AG09319 (cell line): ENCODE results near the gene PARVA.

Source experiments
- DNase-seq: peaks from one replicate; pipeline ENCODE4 v3.0.0-alpha.2; 2010; ENCODE audit warnings: low read depth; ENCODE audit errors: extremely low read depth
- TF ChIP-seq, protein P1 (sequence below): IDR thresholded peaks from 2 replicates; pipeline ENCODE4 v1.5.1; 2011; ENCODE audit warnings: low read depth, mild to moderate bottlenecking, inconsistent platforms, low read length, moderate library complexity

The PARVA gene

DNA sequence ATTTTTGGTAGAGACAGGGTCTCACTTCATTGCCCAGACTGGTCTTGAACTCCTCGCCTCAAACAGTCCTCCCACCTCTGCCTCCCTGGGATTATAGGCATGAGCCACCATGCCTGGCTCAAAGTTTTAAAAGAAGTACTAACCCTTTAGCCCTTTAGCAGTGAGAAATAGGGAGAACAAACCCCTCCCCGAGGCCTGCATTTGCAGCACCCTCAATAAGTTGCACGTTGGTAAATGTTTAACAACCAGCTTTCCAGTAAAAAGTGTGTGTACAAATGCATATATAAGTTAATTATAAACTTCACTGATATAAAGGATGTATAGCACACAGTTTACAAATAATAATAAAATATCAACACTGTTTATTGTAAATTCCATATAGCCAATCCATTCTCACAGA, 51.8 kb downstream of the PARVA start:
- no peak for DNase-seq
- TF ChIP-seq, protein P1, sequence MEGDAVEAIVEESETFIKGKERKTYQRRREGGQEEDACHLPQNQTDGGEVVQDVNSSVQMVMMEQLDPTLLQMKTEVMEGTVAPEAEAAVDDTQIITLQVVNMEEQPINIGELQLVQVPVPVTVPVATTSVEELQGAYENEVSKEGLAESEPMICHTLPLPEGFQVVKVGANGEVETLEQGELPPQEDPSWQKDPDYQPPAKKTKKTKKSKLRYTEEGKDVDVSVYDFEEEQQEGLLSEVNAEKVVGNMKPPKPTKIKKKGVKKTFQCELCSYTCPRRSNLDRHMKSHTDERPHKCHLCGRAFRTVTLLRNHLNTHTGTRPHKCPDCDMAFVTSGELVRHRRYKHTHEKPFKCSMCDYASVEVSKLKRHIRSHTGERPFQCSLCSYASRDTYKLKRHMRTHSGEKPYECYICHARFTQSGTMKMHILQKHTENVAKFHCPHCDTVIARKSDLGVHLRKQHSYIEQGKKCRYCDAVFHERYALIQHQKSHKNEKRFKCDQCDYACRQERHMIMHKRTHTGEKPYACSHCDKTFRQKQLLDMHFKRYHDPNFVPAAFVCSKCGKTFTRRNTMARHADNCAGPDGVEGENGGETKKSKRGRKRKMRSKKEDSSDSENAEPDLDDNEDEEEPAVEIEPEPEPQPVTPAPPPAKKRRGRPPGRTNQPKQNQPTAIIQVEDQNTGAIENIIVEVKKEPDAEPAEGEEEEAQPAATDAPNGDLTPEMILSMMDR: no peak

DNA sequence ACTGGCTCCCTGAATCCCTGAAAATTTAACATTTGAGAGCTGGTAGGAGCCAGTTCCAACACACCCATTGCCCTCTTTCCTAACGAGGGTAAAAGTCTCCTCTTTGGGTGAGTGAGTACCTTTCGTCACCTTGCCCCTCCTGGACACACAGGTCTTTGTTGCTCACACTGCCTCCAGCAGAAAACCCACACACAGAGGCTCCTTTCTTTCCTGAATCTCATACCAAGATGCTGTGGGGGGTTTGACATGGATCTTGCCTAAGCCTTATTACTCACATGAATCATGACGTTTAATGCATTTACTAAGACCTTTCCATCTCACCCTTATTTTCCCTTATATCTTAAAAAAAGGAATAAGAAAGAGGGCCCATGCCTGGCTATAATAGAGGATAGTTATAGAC, 53.0 kb downstream of the PARVA start:
- TF ChIP-seq, protein P1: no peak
- DNase-seq: no peak

DNA sequence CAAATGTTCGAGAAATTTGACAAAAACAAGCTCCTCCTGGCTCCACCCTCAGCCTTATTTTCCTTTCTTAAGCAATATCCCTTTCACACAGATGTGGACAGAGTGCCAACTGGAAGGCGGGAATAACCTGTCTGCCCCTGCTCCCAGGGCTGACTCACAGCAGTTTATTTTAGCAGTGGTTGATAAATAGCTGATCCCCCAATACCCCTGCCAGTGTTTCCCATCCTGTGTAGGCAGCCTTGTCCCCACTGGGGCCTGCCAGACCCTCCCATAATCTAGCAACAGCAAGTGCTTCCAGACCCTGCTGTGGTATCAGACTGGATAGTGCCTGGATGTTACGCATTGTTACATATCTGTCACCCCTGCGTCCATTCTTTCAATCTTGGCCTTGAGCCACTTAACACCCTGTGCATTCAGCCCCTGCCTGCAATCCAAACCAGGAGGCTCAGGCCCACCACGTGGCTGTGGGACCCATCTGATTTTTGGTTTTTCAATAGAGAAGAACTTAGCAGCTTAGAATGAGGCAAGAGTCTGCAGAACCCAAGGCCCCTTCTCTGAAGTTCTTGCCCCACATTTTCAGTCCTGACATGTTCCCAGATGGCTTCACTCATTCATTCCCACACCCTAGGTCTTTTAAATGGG, 53.7 kb downstream of the PARVA start:
- DNase-seq: peak; percentile 79
- TF ChIP-seq, protein P1: no peak

DNA sequence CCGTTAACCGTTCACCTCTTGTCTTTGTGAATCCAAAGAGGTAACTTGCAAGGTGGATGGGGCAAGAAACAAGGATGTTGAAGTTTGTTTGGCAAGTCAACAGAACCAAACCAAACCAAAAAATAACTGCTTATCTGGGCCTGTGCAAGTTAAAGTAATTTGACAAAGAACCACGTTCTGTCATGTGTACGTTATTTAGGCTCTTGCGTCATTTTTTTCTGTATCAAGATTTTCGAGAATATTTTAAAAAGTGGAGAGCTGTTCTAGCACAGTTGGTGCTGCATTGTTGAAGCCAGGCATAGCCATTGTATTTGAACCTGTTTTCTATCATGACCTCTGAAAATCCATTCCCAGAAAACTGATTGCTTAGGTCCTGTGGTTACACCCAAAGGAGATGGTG, 55.1 kb downstream of the PARVA start:
- DNase-seq: no peak
- TF ChIP-seq, protein P1: no peak

DNA sequence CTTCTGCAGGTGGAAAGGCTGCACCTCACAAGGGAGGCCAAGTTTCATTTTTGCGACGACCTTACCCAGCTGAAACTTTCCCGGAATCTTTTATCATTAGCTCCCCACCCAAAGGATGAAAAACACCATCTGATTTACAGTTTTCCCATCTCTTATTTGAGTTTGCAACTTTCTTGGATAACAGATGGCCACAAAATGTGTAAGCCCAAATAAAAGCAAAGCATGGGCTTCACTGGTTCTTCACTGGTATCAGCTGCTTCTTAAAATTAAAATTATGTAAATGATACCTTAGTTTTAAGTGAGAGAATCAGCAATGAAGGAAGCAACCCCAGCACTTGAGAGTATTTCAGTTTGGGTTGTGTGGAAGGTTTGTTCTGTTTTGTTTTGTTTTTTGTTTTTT, 55.8 kb downstream of the PARVA start:
- DNase-seq: no peak
- TF ChIP-seq, protein P1: no peak

DNA sequence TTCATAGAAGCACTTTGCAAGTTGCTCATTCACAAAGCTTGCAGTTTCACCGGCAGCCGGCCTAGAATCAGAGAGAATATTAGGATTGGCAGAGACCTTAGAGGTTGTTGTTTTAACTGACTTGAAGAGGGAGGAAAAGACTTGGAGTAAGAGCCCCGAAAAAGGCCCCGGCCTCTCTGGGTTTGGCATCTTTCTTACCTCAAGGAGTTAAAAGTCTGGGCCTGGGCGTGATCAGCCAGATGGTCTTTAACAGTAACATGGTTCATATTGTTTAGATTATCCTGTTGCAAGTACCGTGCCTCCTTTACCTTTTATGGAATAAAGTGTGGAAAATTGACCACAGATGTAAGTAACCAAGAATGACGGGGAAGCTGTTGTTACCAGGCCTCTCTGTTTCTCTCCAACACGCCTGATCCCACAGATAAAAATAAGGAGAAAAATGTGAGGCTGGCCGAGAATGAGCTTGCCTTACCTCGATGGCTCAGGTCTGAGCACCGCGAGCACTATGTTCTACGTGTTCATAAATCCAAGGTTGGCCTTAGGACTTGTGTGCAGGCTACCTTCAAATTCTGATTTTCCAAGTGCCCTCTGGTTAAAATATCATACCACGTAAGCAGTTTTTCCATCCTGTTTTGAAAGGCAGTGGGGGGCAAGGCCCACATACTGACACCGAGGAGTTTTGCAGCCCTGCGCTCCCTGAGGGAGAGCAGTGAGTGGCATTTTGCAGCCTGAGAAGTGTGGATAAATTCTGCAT, 56.4 kb downstream of the PARVA start:
- TF ChIP-seq, protein P1: no peak

DNA sequence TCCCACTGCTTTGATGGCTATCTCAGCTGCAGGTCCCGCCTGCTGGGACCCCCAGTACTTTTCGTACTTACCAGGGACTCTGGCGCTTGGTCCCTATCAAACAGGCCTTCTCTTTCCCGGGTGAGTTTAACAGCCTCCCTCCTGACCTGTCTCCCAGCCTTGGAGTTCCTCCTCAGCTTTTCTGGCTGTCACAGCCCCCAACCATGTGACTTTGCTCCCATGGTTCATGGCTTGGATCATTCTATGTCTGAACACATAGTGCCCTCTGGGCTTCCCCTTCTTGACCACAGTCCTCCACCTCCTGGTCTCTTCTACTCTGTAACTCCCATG, 56.9 kb downstream of the PARVA start:
- DNase-seq: no peak
- TF ChIP-seq, protein P1: no peak

More for the DNA sequence above, 56.4 kb downstream of the PARVA start:
- DNase-seq: peak; percentile 91
